ENCODE measurements around the gene VEGFB. TPM values are rescaled to one million over a fixed set of nuclear protein-coding genes. Genes with fewer than 3 reads are reported as not detected.

The VEGFB gene
- total and polyA plus RNA-seq, 2 of the 4 experiments (the other 2 are of a cell fraction): 3.0 to 25.1 TPM

DNA sequence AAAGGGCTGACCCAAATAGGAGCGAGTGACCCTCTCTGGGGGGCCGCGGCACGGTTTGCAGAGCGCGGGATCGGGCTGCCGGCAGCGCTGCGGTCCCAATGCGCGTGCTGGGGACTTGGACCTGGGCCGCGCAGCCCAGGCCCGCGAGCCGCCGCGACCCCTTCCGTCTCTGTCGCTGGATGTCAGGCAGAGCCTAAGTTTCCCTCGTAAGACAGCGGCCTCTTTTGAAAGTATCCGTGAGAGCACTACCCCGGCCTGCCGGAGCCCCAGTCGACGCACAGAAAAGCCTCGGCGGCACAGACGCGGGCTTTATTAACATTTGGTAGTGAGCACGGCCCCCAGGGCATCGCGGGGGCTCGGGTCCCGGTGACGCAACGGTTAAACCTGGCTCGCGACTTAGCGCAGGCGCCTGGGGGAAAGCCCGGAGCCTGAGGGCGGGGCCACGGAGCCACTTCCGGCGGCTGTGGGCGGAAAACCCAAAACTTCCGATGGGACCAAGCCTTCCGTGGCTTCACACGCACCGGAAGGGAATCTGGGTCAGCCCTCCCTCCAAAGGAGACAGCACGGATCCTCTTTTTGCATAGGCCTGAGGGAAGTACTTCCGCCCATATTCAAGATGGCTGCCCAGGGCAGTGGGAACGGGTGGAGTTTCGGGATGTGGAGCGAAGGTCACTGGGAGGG, 35.3 kb downstream of the VEGFB start:
- H4K20me1 ChIP-seq (ENCODE audit: insufficient read depth, low read length): no peaks in the 10 kb centered on the region; the same call in 1 of the 2 replicates
- peaks cover 10% of the 10 kb centered on the region; the same call in 1 of the 2 replicates for H3K36me3 ChIP-seq (ENCODE audit: control insufficient read depth, insufficient read depth, low read length)
- H4K8ac ChIP-seq (ENCODE audit: low read depth in 2 of 2, low read length in 2 of 2): peak overlapping the region; percentile 87 to 96
- H3K27ac ChIP-seq (ENCODE audit: insufficient read depth, low read length): peak overlapping the region; percentile 86
- no peak overlapping the region for H2BK20ac ChIP-seq (ENCODE audit: low read depth, low read length)
- H4K91ac ChIP-seq (ENCODE audit: insufficient read depth, low read depth, low read length): peak overlapping the region; percentile 95
- peak overlapping the region; percentile 73 for H3K4me2 ChIP-seq (ENCODE audit: low read depth, low read length)
- peaks cover 11% of the 10 kb centered on the region for H3K4me1 ChIP-seq (ENCODE audit: control insufficient read depth, insufficient read depth, low read length)
- peak overlapping the region; percentile 98 for H2AK9ac ChIP-seq (replicated peaks; ENCODE audit: low read depth, low read length, poor library complexity)
- dilution Hi-C loops (cut with HindIII; ENCODE audit: low sequenced_read_pairs, unreplicated experiment): no loop called here
- H3K27me3 ChIP-seq (ENCODE audit: control insufficient read depth, insufficient read depth, low read length): no peaks in the 10 kb centered on the region
- peaks cover 9 to 33% of the 10 kb centered on the region in 2 experiments for H3K79me1 ChIP-seq (ENCODE audit: low read depth in 1 of 2, low read length in 2 of 2)
- H3K9me1 ChIP-seq (ENCODE audit: insufficient read depth, low read length): peaks cover 5% of the 10 kb centered on the region; the same call in 1 of the 2 replicates
- H3K56ac ChIP-seq (ENCODE audit: extremely low read depth, insufficient read depth, low read length): peak overlapping the region; percentile 72; the same call in 1 of the 2 replicates
- no peak overlapping the region for H2BK15ac ChIP-seq (ENCODE audit: low read depth, low read length)
- in situ Hi-C loops (cut with MboI; ENCODE audit: low sequenced_read_pairs): no loop called here
- peak overlapping the region; percentile 56 for H3K4me3 ChIP-seq (ENCODE audit: insufficient read depth, low read depth, low read length)
- no peaks in the 10 kb centered on the region for H3K9me3 ChIP-seq (ENCODE audit: control insufficient read depth, insufficient read depth, low read length)
- peak overlapping the region; percentile 44 for H2AK5ac ChIP-seq (ENCODE audit: low read depth, low read length)
- H3K18ac ChIP-seq (ENCODE audit: low read depth, low read length): no peak overlapping the region; the same call in 1 of the 2 replicates
- DNase-seq: peak; percentile 100
- peak overlapping the region; percentile 91 for H3K4ac ChIP-seq (ENCODE audit: low read depth, low read length)
- ChIA-PET CTCF (interaction anchor here (0.7 to 1.5 kb wide), 3 partner anchors 8 to 65 kb away, joined by 3 to 4 read pairs (median 3); no protein-coding TSS in a partner anchor), POLR2A (ENCODE audit: unreplicated experiment) (interaction anchor here (0.6 to 0.7 kb wide), 2 partner anchors 23 to 48 kb away, joined by 3 read pairs; partner anchors contain the start of genes PPP1R14B, PRDX5 and TRMT112)
- H3K9ac ChIP-seq (ENCODE audit: low read depth, low read length): peak overlapping the region; percentile 79
- peak overlapping the region; percentile 22 for H2BK120ac ChIP-seq (ENCODE audit: low read depth, low read length)
- peak overlapping the region; percentile 62 for H3K14ac ChIP-seq (replicated peaks; ENCODE audit: low read depth, low read length)
- ATAC-seq (ENCODE audit: low read depth): peak; percentile 85
- peak overlapping the region; percentile 90 for H2BK5ac ChIP-seq (ENCODE audit: low read depth, low read length, poor library complexity, severe bottlenecking)
- intact Hi-C loops (cut with micrococcal nuclease): loop anchor here (1.0 kb wide), 2 partner anchors 36 to 39 kb away; partner anchors contain the start of genes DNAJC4 and ESRRA
- peak overlapping the region; percentile 51 for H4K5ac ChIP-seq (ENCODE audit: low read depth, low read length)
- WGBS, 2 experiments (ENCODE audit: extremely low coverage in 2 of 2, insufficient read length in 1 of 2): 0% methylated on average over 53 of the region's 58 CpGs; no CpG with 5 or more reads in 1 of the 2 experiments
- TF ChIP-seq POLR2A (IDR thresholded peaks at IDR 0.05; ENCODE audit: low read depth, low read length) (peak; percentile 73), SMC3 (IDR thresholded peaks at IDR 0.05; ENCODE audit: low read depth, low read length) (no peak), FOS (IDR thresholded peaks at IDR 0.05; ENCODE audit: low read depth, low read length) (no peak), BHLHE40 (IDR thresholded peaks at IDR 0.05; ENCODE audit: low read depth, low read length) (0 out of 2 replicates have a peak, but pooled peaks have one; percentile 18), RCOR1 (IDR thresholded peaks at IDR 0.05; ENCODE audit: insufficient replicate concordance, low read length) (peak; percentile 10), CEBPB (IDR thresholded peaks at IDR 0.05; ENCODE audit: low read depth, low read length) (peak; percentile 96), NFE2L2 (IDR thresholded peaks at IDR 0.05; ENCODE audit: low read depth, low read length) (no peak), MXI1 (IDR thresholded peaks at IDR 0.05; ENCODE audit: borderline replicate concordance, low read depth, low read length) (peak; percentile 26; the same call in 1 of the 2 replicates), MAZ (IDR thresholded peaks at IDR 0.05; ENCODE audit: borderline replicate concordance, low read depth, low read length) (peak; percentile 97)
- TF ChIP-seq, protein P1, sequence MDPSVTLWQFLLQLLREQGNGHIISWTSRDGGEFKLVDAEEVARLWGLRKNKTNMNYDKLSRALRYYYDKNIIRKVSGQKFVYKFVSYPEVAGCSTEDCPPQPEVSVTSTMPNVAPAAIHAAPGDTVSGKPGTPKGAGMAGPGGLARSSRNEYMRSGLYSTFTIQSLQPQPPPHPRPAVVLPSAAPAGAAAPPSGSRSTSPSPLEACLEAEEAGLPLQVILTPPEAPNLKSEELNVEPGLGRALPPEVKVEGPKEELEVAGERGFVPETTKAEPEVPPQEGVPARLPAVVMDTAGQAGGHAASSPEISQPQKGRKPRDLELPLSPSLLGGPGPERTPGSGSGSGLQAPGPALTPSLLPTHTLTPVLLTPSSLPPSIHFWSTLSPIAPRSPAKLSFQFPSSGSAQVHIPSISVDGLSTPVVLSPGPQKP (IDR thresholded peaks at IDR 0.05; ENCODE audit: borderline replicate concordance, low read depth, low read length): peak; percentile 53; the same call in 1 of the 2 replicates
- TF ChIP-seq, protein P2, sequence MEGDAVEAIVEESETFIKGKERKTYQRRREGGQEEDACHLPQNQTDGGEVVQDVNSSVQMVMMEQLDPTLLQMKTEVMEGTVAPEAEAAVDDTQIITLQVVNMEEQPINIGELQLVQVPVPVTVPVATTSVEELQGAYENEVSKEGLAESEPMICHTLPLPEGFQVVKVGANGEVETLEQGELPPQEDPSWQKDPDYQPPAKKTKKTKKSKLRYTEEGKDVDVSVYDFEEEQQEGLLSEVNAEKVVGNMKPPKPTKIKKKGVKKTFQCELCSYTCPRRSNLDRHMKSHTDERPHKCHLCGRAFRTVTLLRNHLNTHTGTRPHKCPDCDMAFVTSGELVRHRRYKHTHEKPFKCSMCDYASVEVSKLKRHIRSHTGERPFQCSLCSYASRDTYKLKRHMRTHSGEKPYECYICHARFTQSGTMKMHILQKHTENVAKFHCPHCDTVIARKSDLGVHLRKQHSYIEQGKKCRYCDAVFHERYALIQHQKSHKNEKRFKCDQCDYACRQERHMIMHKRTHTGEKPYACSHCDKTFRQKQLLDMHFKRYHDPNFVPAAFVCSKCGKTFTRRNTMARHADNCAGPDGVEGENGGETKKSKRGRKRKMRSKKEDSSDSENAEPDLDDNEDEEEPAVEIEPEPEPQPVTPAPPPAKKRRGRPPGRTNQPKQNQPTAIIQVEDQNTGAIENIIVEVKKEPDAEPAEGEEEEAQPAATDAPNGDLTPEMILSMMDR (conservative IDR thresholded peaks at IDR 0.05; ENCODE audit: low read depth, low read length): peak; percentile 17; the same call in 1 of the 2 replicates
- no TSS peak for BruUV-seq (replicated peaks)
- peak overlapping the region; percentile 74 for H3K23ac ChIP-seq (ENCODE audit: low read depth, low read length)
- peak overlapping the region; percentile 96 for H2AFZ ChIP-seq (replicated peaks; ENCODE audit: low read length, poor library complexity)
